HCT116 (cell line): ENCODE measurements around the gene CDH4. TPM values are rescaled to one million over a fixed set of nuclear protein-coding genes. Genes with fewer than 3 reads are reported as not detected.

Experiments
- ATAC-seq: fragments of 200-7000 bp; cut with Tn5 transposase; 2 replicates; pipeline ENCODE4 v1.9.1; 2020; ENCODE audit warnings: mild to moderate bottlenecking, moderate library complexity
- BruUV-seq: library from RNA; stranded (reverse); fragments of 400-500 nt; replicated peaks from 2 replicates; lab custom pipeline; 2021; lab: Mats Ljungman, UMichigan
- CTCF ChIA-PET: fragments of 300-600 bp; sonication (Branson Sonifier 250); formaldehyde crosslinking; loops from one replicate; lab custom pipeline; 2021; ENCODE audit warnings: antibody characterized with exemption; lab: Charles Lee
- POLR2A ChIA-PET: fragments of 300-600, 350-600 bp; sonication (Branson Sonifier 250); formaldehyde crosslinking; loops from one replicate; lab custom pipeline; 2021; ENCODE audit warnings: antibody characterized with exemption; lab: Charles Lee
- RAD21 ChIA-PET, 2 experiments: fragments of 300-600 bp; sonication (Branson Sonifier 250); formaldehyde crosslinking; loops; one replicate each; lab custom pipeline; 2023; ENCODE audit warnings: low total read pairs in 2 of 2; ENCODE audit not compliant: uncharacterized antibody in 2 of 2, unreplicated experiment in 2 of 2, low non-redundant PET in 1 of 2; lab: Charles Lee
- DNase-seq: peaks from one replicate; pipeline ENCODE4 v3.0.0-alpha.2; 2010; ENCODE audit warnings: low read depth, low spot score
- H2AFZ ChIP-seq: fragments of 200-600 bp; shearing (Covaris generic), sonication (generic); 2 replicates; pipeline ENCODE4 v1.6.1; 2017; ENCODE audit warnings: low read depth, mixed run types, mixed read lengths, antibody characterized with exemption, low read length; ENCODE audit not compliant: poor library complexity, severe bottlenecking
- H3K27ac ChIP-seq: 2 replicates; pipeline ENCODE4 v1.5.1; 2012; ENCODE audit warnings: low read depth, low read length
- H3K27me3 ChIP-seq: fragments of 200-600 bp; sonication (generic); 2 replicates; pipeline ENCODE4 v1.6.1; 2016; ENCODE audit warnings: mixed run types, low read length, mixed read lengths; ENCODE audit not compliant: insufficient read depth
- H3K36me3 ChIP-seq, 2 experiments: fragments of 200-500 bp in 1 of 2; fragments of 200-600 bp in 1 of 2; sonication (Bioruptor generic) in 1 of 2; sonication (generic) in 1 of 2; 2 replicates each; pipeline versions ENCODE4 v1.5.1 to v1.6.1; 2014 to 2016; ENCODE audit warnings: low read length in 2 of 2, inconsistent platforms in 1 of 2, mixed read lengths in 1 of 2, mixed run types in 1 of 2; ENCODE audit not compliant: insufficient read depth in 2 of 2, control insufficient read depth in 1 of 2
- H3K4me1 ChIP-seq, 2 experiments: fragments of 200-600 bp in 1 of 2; sonication (generic) in 1 of 2; 2 replicates each; pipeline versions ENCODE4 v1.5.1 to v1.6.1; 2012 to 2017; ENCODE audit warnings: low read length in 2 of 2, inconsistent platforms in 1 of 2, mild to moderate bottlenecking in 1 of 2, mixed read lengths in 1 of 2, mixed run types in 1 of 2, moderate library complexity in 1 of 2; ENCODE audit not compliant: insufficient read depth in 2 of 2, control insufficient read depth in 1 of 2
- H3K4me2 ChIP-seq: fragments of 200-600 bp; sonication (generic); 2 replicates; pipeline ENCODE4 v1.6.1; 2017; ENCODE audit warnings: mixed run types, low read length, mixed read lengths
- H3K4me3 ChIP-seq, 2 experiments: fragments of 200-600 bp in 1 of 2; sonication (generic) in 1 of 2; replicated peaks in 1 of 2; 2 replicates each; pipeline ENCODE4 v1.5.1; 2011 to 2016; ENCODE audit warnings: low read length in 2 of 2, control low read depth in 1 of 2, low read depth in 1 of 2, mild to moderate bottlenecking in 1 of 2, mixed read lengths in 1 of 2, mixed run types in 1 of 2
- H3K79me2 ChIP-seq: fragments of 200-600 bp; sonication (generic); 2 replicates; pipeline ENCODE4 v1.6.1; 2017; ENCODE audit warnings: mild to moderate bottlenecking, mixed run types, low read length, moderate library complexity, mixed read lengths; ENCODE audit not compliant: insufficient read depth
- H3K9ac ChIP-seq: fragments of 200-600 bp; sonication (generic); 2 replicates; pipeline ENCODE4 v1.6.1; 2016; ENCODE audit warnings: low read length, mixed read lengths
- H3K9me2 ChIP-seq: fragments of 200-600 bp; sonication (generic), shearing (Covaris generic); 2 replicates; pipeline ENCODE4 v1.6.1; 2017; ENCODE audit warnings: mixed run types, mild to moderate bottlenecking, moderate library complexity; ENCODE audit not compliant: insufficient read depth
- H3K9me3 ChIP-seq, 2 experiments: fragments of 200-500 bp in 1 of 2; fragments of 200-600 bp in 1 of 2; sonication (Bioruptor generic) in 1 of 2; sonication (generic) in 1 of 2; 2 replicates each; pipeline ENCODE4 v1.6.1; 2014 to 2017; ENCODE audit warnings: low read length in 2 of 2, mixed read lengths in 2 of 2, inconsistent platforms in 1 of 2, low read depth in 1 of 2, mild to moderate bottlenecking in 1 of 2, mixed run types in 1 of 2, moderate library complexity in 1 of 2; ENCODE audit not compliant: control insufficient read depth in 1 of 2, insufficient read depth in 1 of 2
- H4K20me1 ChIP-seq: fragments of 200-600 bp; sonication (generic), shearing (Covaris generic); 2 replicates; pipeline ENCODE4 v1.6.1; 2017; ENCODE audit warnings: mixed run types, mild to moderate bottlenecking, moderate library complexity; ENCODE audit not compliant: insufficient read depth
- CEBPB ChIP-seq: IDR thresholded peaks from 2 replicates; pipeline ENCODE4 v1.6.1; 2012; ENCODE audit warnings: low read depth
- CTCF ChIP-seq, 3 experiments: fragments of 200-600 bp in 1 of 3; sonication (generic) in 1 of 3; IDR thresholded peaks in 2 of 3; conservative IDR thresholded peaks in 1 of 3; 2 replicates each; pipeline ENCODE4 v1.5.1; 2012 to 2017; ENCODE audit warnings: low read depth in 2 of 3, low read length in 2 of 3, antibody characterized with exemption in 1 of 3, borderline replicate concordance in 1 of 3, control low read depth in 1 of 3, mild to moderate bottlenecking in 1 of 3, mixed read lengths in 1 of 3, mixed run types in 1 of 3, moderate library complexity in 1 of 3; ENCODE audit not compliant: insufficient read depth in 1 of 3
- EGR1 ChIP-seq: IDR thresholded peaks from 2 replicates; pipeline ENCODE4 v1.6.1; 2012; ENCODE audit warnings: low read depth
- EZH2 ChIP-seq: fragments of 200-600 bp; sonication (generic); IDR thresholded peaks from 2 replicates; pipeline ENCODE4 v1.6.1; 2017; ENCODE audit warnings: antibody characterized with exemption, mixed run types
- JUND ChIP-seq: IDR thresholded peaks from 2 replicates; pipeline ENCODE4 v1.6.1; 2012
- POLR2AphosphoS5 ChIP-seq: IDR thresholded peaks from 2 replicates; pipeline ENCODE4 v1.6.1; 2011; ENCODE audit warnings: mild to moderate bottlenecking, low read depth, low read length, moderate library complexity
- RAD21 ChIP-seq: IDR thresholded peaks from 2 replicates; pipeline ENCODE4 v1.6.1; 2012; ENCODE audit warnings: low read depth, mild to moderate bottlenecking
- REST ChIP-seq: IDR thresholded peaks from 2 replicates; pipeline ENCODE4 v1.6.1; 2012; ENCODE audit warnings: low read depth
- SP1 ChIP-seq: IDR thresholded peaks from 2 replicates; pipeline ENCODE4 v1.6.1; 2012; ENCODE audit warnings: low read depth
- SRF ChIP-seq: IDR thresholded peaks from 2 replicates; pipeline ENCODE4 v1.6.1; 2012; ENCODE audit warnings: low read depth
- ZBTB33 ChIP-seq: IDR thresholded peaks from 2 replicates; pipeline ENCODE4 v1.6.1; 2011; ENCODE audit warnings: mild to moderate bottlenecking, low read length, moderate library complexity; ENCODE audit not compliant: insufficient replicate concordance; ENCODE audit errors: extremely low read depth
- intact Hi-C: fragments of 100-400 bp; cut with micrococcal nuclease; formaldehyde crosslinking; loops from 2 replicates; pipeline ENCODE4 v1.10.0; 2022
- total RNA-seq: library from RNA; stranded (reverse); gene quantifications from one replicate; pipeline ENCODE4 v1.2.1, GENCODE V29; 2021; ENCODE audit not compliant: unreplicated experiment

Gene CDH4
- total RNA-seq, 1 experiment from 2014 or later, result not detected

DNA sequence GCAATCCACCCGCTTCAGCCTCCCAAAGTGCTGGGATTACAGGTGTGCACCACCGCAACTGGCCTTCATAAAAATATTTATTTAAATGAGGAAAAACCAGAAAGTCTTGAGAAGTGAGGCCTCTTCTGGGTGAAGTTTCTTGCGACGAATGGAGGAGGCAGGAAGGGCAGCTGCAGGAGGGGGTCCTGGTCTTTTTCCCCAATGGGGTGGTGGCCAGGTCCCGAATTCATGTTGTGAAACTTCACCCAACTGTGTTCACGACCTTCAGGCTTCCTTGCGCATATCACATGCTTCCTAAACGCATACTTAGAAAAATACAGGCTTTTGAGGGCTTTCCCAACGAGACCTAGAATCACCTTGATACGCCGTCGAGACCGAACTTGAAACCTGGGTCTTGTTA is 145.1 kb downstream of the CDH4 start (continued):
- TF ChIP-seq CTCF (IDR thresholded peaks at IDR 0.05 in 2 of 3, conservative IDR thresholded peaks at IDR 0.05 in 1 of 3; ENCODE audit: borderline replicate concordance in 1 of 3, insufficient read depth in 1 of 3, low read depth in 2 of 3, low read length in 2 of 3), result no peak
- TF ChIP-seq ZBTB33, result no peak
- no peak for TF ChIP-seq RAD21
- TF ChIP-seq POLR2AphosphoS5, result no peak
- no peak for TF ChIP-seq SP1

- H2AFZ ChIP-seq, result no peak overlapping the region
- POLR2A ChIA-PET, result no interaction called here
- peaks cover 0 to 4% of the 10 kb centered on the region in 2 experiments; a peak in 2 of 4 replicates for H3K9me3 ChIP-seq
- no peaks in the 10 kb centered on the region for H4K20me1 ChIP-seq
- DNase-seq, result no peak
- no peak overlapping the region for H3K27ac ChIP-seq
- no peaks in the 10 kb centered on the region for H3K9me2 ChIP-seq
- H3K79me2 ChIP-seq, result no peaks in the 10 kb centered on the region
- no peak overlapping the region for H3K4me2 ChIP-seq
- TF ChIP-seq RAD21 (no peak), EZH2 (no peak), JUND (no peak), EGR1 (no peak), CEBPB (no peak), REST (no peak), SRF (no peak)
- TF ChIP-seq, all 23 proteins: peak for 0
- H3K4me3 ChIP-seq, result no peak overlapping the region
- intact Hi-C loops, result no loop called here
- no TSS peak for BruUV-seq
- CTCF ChIA-PET, result no interaction called here
- no peaks in the 10 kb centered on the region for H3K27me3 ChIP-seq
- RAD21 ChIA-PET, result no interaction called here
- no peak overlapping the region for H3K9ac ChIP-seq
- H3K4me1 ChIP-seq, result no peaks in the 10 kb centered on the region
- H3K36me3 ChIP-seq, result no peaks in the 10 kb centered on the region
- no peak for ATAC-seq
These were observed 145.7 kb downstream of the CDH4 start for GRCh38 chr20:61397790-61398189.
